ENCODE measurements around the gene TRPC6. TPM values are rescaled to one million over a fixed set of nuclear protein-coding genes. Genes with fewer than 3 reads are reported as not detected.

Gene TRPC6
- 0.89 and 16.9 TPM in 2 replicates for total RNA-seq

GRCh38 chr11:101583251-101584128, at the start of gene TRPC6:
Gene TRPC6 (minus strand): TSS chr11:101584007. CDS start chr11:101583503, 504 bp downstream.

